OCI-LY7 (cell line): Measurements from ENCODE around the gene ARPC4.

Experiments
- EZH2phosphoT487 ChIP-seq: fragments of 200-600 bp; sonication (generic); IDR thresholded peaks from 2 replicates; pipeline ENCODE4 v1.6.1; 2018; ENCODE audit warnings: low read depth, borderline replicate concordance, mild to moderate bottlenecking, mixed run types, antibody characterized with exemption, low read length, moderate library complexity, mixed read lengths
- TF ChIP-seq, protein P1 (sequence below): fragments of 200-600 bp; sonication (generic); conservative IDR thresholded peaks from 2 replicates; pipeline ENCODE4 v1.5.1; 2014; ENCODE audit warnings: mild to moderate bottlenecking, antibody characterized with exemption, low read length, moderate library complexity, mixed read lengths

DNA sequence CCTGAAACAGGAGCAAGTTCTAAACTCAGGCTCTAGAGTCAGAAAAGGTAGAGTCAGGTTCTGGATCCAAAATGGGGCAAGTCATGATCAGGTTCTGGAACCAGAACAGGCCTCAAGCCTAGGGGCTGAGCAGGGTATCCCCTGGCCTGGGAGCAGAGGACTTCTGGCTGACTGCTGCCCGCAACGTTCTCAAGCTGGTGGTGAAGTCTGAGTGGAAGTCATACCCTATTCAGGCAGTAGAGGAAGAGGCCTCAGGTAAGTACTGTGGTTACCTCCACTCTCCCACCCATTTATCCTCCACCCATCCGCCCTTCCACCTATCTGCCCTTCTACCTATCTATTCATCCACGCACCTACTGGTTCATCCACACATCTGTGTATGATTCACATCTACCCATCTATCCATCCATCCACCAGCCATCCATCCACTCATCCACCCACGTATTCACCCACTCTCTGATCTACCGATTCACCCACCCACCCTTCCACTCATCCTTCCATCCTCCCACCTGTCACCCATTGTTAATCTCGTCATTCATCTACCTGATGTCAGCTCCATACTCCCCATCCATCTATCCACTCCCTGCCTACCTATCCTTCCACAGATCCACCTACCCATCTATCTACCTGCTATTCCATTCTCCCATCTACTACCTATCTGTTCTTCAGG, 25.9 kb downstream of the ARPC4 start:
- TF ChIP-seq, protein P1, sequence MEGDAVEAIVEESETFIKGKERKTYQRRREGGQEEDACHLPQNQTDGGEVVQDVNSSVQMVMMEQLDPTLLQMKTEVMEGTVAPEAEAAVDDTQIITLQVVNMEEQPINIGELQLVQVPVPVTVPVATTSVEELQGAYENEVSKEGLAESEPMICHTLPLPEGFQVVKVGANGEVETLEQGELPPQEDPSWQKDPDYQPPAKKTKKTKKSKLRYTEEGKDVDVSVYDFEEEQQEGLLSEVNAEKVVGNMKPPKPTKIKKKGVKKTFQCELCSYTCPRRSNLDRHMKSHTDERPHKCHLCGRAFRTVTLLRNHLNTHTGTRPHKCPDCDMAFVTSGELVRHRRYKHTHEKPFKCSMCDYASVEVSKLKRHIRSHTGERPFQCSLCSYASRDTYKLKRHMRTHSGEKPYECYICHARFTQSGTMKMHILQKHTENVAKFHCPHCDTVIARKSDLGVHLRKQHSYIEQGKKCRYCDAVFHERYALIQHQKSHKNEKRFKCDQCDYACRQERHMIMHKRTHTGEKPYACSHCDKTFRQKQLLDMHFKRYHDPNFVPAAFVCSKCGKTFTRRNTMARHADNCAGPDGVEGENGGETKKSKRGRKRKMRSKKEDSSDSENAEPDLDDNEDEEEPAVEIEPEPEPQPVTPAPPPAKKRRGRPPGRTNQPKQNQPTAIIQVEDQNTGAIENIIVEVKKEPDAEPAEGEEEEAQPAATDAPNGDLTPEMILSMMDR = no peak
- TF ChIP-seq EZH2phosphoT487 = no peak
